Common myeloid progenitor, CD34-positive (primary cell): ENCODE results near the gene BMP4.
"Not testable (repeated sequence)": the region's sequence is repeated elsewhere in the genome, so short reads cannot be mapped to it uniquely, and the experiment has no call there.

Experiments
- CTCF ChIA-PET: fragments of 350-600 bp; sonication (Branson Sonifier 250); formaldehyde crosslinking; loops from one replicate; lab custom pipeline; 2021; ENCODE audit warnings: antibody characterized with exemption; lab: Charles Lee
- POLR2A ChIA-PET: fragments of 350-600 bp; sonication (Branson Sonifier 250); formaldehyde crosslinking; loops from one replicate; lab custom pipeline; 2021; ENCODE audit warnings: antibody characterized with exemption; lab: Charles Lee
- DNase-seq, 3 donors: peaks; one replicate each; pipeline versions ENCODE4 v3.0.0 to v3.0.0-alpha.2; 2013
- H3K27ac ChIP-seq, 2 experiments: 1 replicate in 1 of 2; 2 replicates in 1 of 2; pipeline ENCODE4 v1.7.0; 2013; ENCODE audit warnings: inconsistent platforms in 2 of 2, low read length in 2 of 2, mild to moderate bottlenecking in 2 of 2, low read depth in 1 of 2, moderate library complexity in 1 of 2; ENCODE audit not compliant: severe bottlenecking in 2 of 2, insufficient read depth in 1 of 2, poor library complexity in 1 of 2
- H3K27me3 ChIP-seq, 5 experiments: replicated peaks in 2 of 5; 1 replicate in 3 of 5; 2 replicates in 2 of 5; pipeline versions ENCODE4 v1.6.1 to v1.7.0; 2013; ENCODE audit warnings: low read length in 4 of 5, mild to moderate bottlenecking in 2 of 5, moderate library complexity in 2 of 5, inconsistent platforms in 1 of 5; ENCODE audit not compliant: insufficient read depth in 5 of 5, control insufficient read depth in 4 of 5
- H3K36me3 ChIP-seq, 4 experiments: 1 replicate in 2 of 4; 2 replicates in 2 of 4; pipeline versions ENCODE4 v1.6.1 to v1.7.0; 2013; ENCODE audit warnings: low read length in 3 of 4, control low read depth in 1 of 4, mild to moderate bottlenecking in 1 of 4; ENCODE audit not compliant: control insufficient read depth in 4 of 4, insufficient read depth in 4 of 4
- H3K4me1 ChIP-seq, 4 experiments: 1 replicate in 3 of 4; 2 replicates in 1 of 4; pipeline versions ENCODE4 v1.6.1 to v1.7.1; 2013; ENCODE audit warnings: low read length in 3 of 4, mild to moderate bottlenecking in 3 of 4, control low read depth in 1 of 4, inconsistent platforms in 1 of 4, moderate library complexity in 1 of 4; ENCODE audit not compliant: control insufficient read depth in 4 of 4, insufficient read depth in 4 of 4; ENCODE audit errors: control extremely low read depth in 1 of 4
- H3K4me3 ChIP-seq, 7 experiments: 1 replicate in 4 of 7; 2 replicates in 3 of 7; pipeline versions ENCODE4 v1.5.1 to v1.7.0; 2013; ENCODE audit warnings: mild to moderate bottlenecking in 7 of 7, low read length in 6 of 7, moderate library complexity in 6 of 7, inconsistent platforms in 2 of 7, low read depth in 2 of 7, control low read depth in 1 of 7; ENCODE audit not compliant: insufficient read depth in 4 of 7, control insufficient read depth in 1 of 7; ENCODE audit errors: extremely low read depth in 1 of 7
- H3K9me3 ChIP-seq, 5 experiments: 1 replicate in 4 of 5; 2 replicates in 1 of 5; pipeline versions ENCODE4 v1.6.1 to v1.7.1; 2013; ENCODE audit warnings: low read length in 4 of 5, mild to moderate bottlenecking in 2 of 5, inconsistent platforms in 1 of 5, low read depth in 1 of 5, moderate library complexity in 1 of 5; ENCODE audit not compliant: control insufficient read depth in 4 of 5, insufficient read depth in 2 of 5; ENCODE audit errors: control extremely low read depth in 1 of 5
- WGBS: methylation state at CpG from one replicate; pipeline ENCODE4 v1.1.5; 2013; ENCODE audit not compliant: insufficient coverage; 5-methylcytosine and 5-hydroxymethylcytosine counted together

Gene BMP4

GRCh38 chr14:53996041-53996440 lies 39.4 kb upstream of the BMP4 start:
- H3K9me3 ChIP-seq, result no peaks in the 10 kb centered on the region
- no peak for DNase-seq
- CTCF ChIA-PET, result interaction anchor here (0.6 kb wide), 1 partner anchor 51 kb away, joined by 3 read pairs; no protein-coding TSS in a partner anchor
- H3K27me3 ChIP-seq, result peaks cover 0 to 5% (median 0%) of the 10 kb centered on the region in 5 experiments
- no peaks in the 10 kb centered on the region for H3K4me1 ChIP-seq
- no peak overlapping the region for H3K4me3 ChIP-seq
- WGBS, result no CpG with 5 or more reads among the region's 1 CpG
- no peak overlapping the region for H3K27ac ChIP-seq
- POLR2A ChIA-PET, result no interaction called here
- no peaks in the 10 kb centered on the region for H3K36me3 ChIP-seq

GRCh38 chr14:53993920-53994607 lies 37.4 kb upstream of the BMP4 start:
- H3K27ac ChIP-seq, result no peak overlapping the region
- H3K27me3 ChIP-seq, result peaks cover 0 to 5% (median 0%) of the 10 kb centered on the region in 5 experiments
- H3K4me3 ChIP-seq, result no peak overlapping the region
- no peaks in the 10 kb centered on the region for H3K36me3 ChIP-seq
- no peak for DNase-seq
- 83% methylated on average over 3 of the region's 6 CpGs for WGBS
- ChIA-PET CTCF (no interaction called here), POLR2A (no interaction called here)
- no peaks in the 10 kb centered on the region for H3K9me3 ChIP-seq
- no peaks in the 10 kb centered on the region for H3K4me1 ChIP-seq

GRCh38 chr14:53990978-53991377 lies 34.4 kb upstream of the BMP4 start:
- WGBS, result 50% methylated on average over 2 of the region's 2 CpGs
- Histone ChIP-seq H3K27me3 (peaks cover 0 to 5% (median 0%) of the 10 kb centered on the region in 5 experiments), H3K36me3 (no peaks in the 10 kb centered on the region), H3K9me3 (peaks cover 0 to 2% (median 0%) of the 10 kb centered on the region in 5 experiments), H3K4me1 (no peaks in the 10 kb centered on the region), H3K27ac (no peak overlapping the region), H3K4me3 (no peak overlapping the region)
- ChIA-PET POLR2A (no interaction called here), CTCF (no interaction called here)
- no peak for DNase-seq

- H3K4me3 ChIP-seq, H3K36me3 ChIP-seq, H3K27me3 ChIP-seq, H3K27ac ChIP-seq, H3K9me3 ChIP-seq, POLR2A ChIA-PET, DNase-seq, H3K4me1 ChIP-seq: not testable (repeated sequence)
- 94% methylated on average over 3 of the region's 3 CpGs for WGBS
- CTCF ChIA-PET, result interaction anchor here (1.6 kb wide), 1 partner anchor 187 kb away, joined by 4 read pairs; no protein-coding TSS in a partner anchor
Observed at GRCh38 chr14:53986718-53987117, 30.1 kb upstream of the BMP4 start.

DNA sequence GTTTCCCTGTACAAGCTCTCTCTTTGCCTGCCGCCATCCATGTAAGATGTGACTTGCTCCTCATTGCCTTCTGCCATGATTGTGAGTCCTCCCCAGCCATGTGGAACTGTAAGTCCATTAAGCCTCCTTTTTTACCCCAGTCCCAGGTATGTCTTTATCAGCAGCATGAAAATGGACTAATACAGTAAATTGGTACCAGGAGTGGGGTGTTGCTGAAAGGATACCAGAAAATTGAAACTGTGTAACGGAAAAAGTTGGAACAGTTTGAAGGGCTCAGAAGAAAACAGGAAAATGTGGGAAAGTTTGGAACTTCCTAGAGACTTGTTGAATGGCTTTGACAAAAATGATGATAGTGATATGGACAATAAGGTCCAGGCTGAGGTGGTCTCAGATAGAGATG lies 28.3 kb upstream of the BMP4 start:
- CTCF ChIA-PET, H3K4me3 ChIP-seq, H3K27ac ChIP-seq, H3K9me3 ChIP-seq, DNase-seq, POLR2A ChIA-PET, H3K4me1 ChIP-seq, H3K36me3 ChIP-seq, H3K27me3 ChIP-seq: not testable (repeated sequence)
- WGBS, result 100% methylated on average over 2 of the region's 2 CpGs

DNA sequence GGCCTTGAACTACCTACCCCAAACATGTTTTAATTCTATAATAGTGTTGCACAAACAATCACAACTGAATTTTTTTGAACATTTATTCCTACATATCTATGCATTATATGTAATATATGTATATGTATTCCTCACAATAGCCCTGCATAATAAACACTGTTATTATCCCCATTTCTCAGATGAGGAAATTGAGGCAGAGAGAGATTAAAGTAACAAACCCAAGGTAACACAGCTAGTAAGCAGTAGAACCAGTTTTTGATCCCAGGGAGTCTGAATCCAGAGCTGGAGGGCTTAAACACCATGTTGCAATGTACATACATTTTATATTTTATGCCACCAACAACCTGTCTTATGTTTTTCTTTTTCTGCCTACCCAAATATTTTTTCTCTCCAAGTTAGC lies 26.5 kb upstream of the BMP4 start:
- H3K9me3 ChIP-seq, result peaks cover 0 to 8% (median 4%) of the 10 kb centered on the region in 5 experiments

DNA sequence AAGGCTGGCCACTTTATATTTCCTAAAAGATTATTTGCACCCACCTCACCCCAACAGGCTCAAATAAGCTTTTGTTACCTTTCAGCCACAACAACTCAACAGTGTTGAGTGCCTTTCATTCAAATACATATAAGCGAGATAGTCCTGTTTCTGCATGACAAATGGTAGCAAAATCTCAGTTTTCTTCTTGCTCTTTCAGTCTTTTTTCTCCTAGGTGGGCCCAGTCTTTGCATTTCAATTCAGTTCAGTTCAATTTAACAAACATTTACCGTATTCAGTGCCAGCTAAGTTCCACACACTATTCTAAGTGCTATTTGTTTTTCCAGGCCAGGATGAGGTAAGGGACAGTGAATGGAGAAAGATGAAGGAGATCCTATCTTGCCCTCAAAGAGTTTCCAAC lies 25.9 kb upstream of the BMP4 start:
- 80% methylated on average over 1 of the region's 2 CpGs for WGBS
- peaks cover 0 to 4% (median 0%) of the 10 kb centered on the region in 5 experiments for H3K27me3 ChIP-seq
- H3K36me3 ChIP-seq, result no peaks in the 10 kb centered on the region
- no peak overlapping the region for H3K4me3 ChIP-seq
- ChIA-PET CTCF (no interaction called here), POLR2A (no interaction called here)
- H3K27ac ChIP-seq, result no peak overlapping the region
- H3K4me1 ChIP-seq, result no peaks in the 10 kb centered on the region
- H3K9me3 ChIP-seq, result peaks cover 0 to 8% (median 4%) of the 10 kb centered on the region in 5 experiments
- no peak for DNase-seq

More for the DNA sequence above, 26.5 kb upstream of the BMP4 start:
- Histone ChIP-seq H3K4me1 (no peaks in the 10 kb centered on the region), H3K27ac (no peak overlapping the region), H3K27me3 (peaks cover 0 to 4% (median 0%) of the 10 kb centered on the region in 5 experiments), H3K36me3 (no peaks in the 10 kb centered on the region), H3K4me3 (no peak overlapping the region)
- DNase-seq, result no peak
- ChIA-PET POLR2A (no interaction called here), CTCF (no interaction called here)
